DND-41 (cell line): ENCODE measurements around the gene DPP6.

Experiments
- ATAC-seq: fragments of 200-7000 bp; cut with Tn5 transposase; 3 replicates; pipeline ENCODE4 v1.9.1; 2021; ENCODE audit warnings: low read depth; ENCODE audit not compliant: insufficient read depth
- DNase-seq: peaks from one replicate; pipeline ENCODE4 v3.0.0-alpha.2; 2020
- H2AFZ ChIP-seq: 2 replicates; pipeline ENCODE4 v1.6.0; 2012; ENCODE audit warnings: low read depth, low read length
- H3K27ac ChIP-seq: 2 replicates; pipeline ENCODE4 v1.5.1; 2012; ENCODE audit warnings: low read length, inconsistent platforms
- H3K27me3 ChIP-seq: fragments of 200-600 bp; sonication (generic); 2 replicates; pipeline ENCODE4 v1.6.0; 2012; ENCODE audit warnings: low read length, mild to moderate bottlenecking, inconsistent platforms; ENCODE audit not compliant: insufficient read depth, poor library complexity
- H3K36me3 ChIP-seq: 2 replicates; pipeline ENCODE4 v1.5.1; 2012; ENCODE audit warnings: low read length, inconsistent platforms; ENCODE audit not compliant: insufficient read depth
- H3K4me1 ChIP-seq: 2 replicates; pipeline ENCODE4 v1.5.1; 2012; ENCODE audit warnings: mild to moderate bottlenecking, low read length; ENCODE audit not compliant: insufficient read depth
- H3K4me2 ChIP-seq: 2 replicates; pipeline ENCODE4 v1.6.0; 2012; ENCODE audit warnings: mild to moderate bottlenecking, moderate library complexity, low read length, inconsistent platforms; ENCODE audit not compliant: insufficient read depth
- H3K4me3 ChIP-seq, 2 experiments: fragments of 200-600 bp in 1 of 2; shearing (Covaris generic) in 1 of 2; 2 replicates each; pipeline ENCODE4 v1.5.1; 2012 to 2016; ENCODE audit warnings: inconsistent platforms in 2 of 2, low read length in 2 of 2, mild to moderate bottlenecking in 2 of 2, low read depth in 1 of 2, moderate library complexity in 1 of 2
- H3K79me2 ChIP-seq: 2 replicates; pipeline ENCODE4 v1.6.0; 2012; ENCODE audit warnings: low read length, inconsistent platforms; ENCODE audit not compliant: insufficient read depth
- H3K9ac ChIP-seq: 2 replicates; pipeline ENCODE4 v1.6.0; 2012; ENCODE audit warnings: low read depth, mild to moderate bottlenecking, inconsistent platforms, low read length, moderate library complexity
- H3K9me3 ChIP-seq: 2 replicates; pipeline ENCODE4 v1.5.1; 2012; ENCODE audit warnings: low read length, moderate library complexity, mild to moderate bottlenecking, inconsistent platforms; ENCODE audit not compliant: insufficient read depth, severe bottlenecking
- H4K20me1 ChIP-seq: 2 replicates; pipeline ENCODE4 v1.6.0; 2012; ENCODE audit warnings: low read length; ENCODE audit not compliant: insufficient read depth
- EZH2 ChIP-seq: IDR thresholded peaks from 3 replicates; pipeline ENCODE4 v1.6.1; 2012; ENCODE audit warnings: borderline replicate concordance, low read depth, mild to moderate bottlenecking, moderate library complexity, low read length, inconsistent platforms; ENCODE audit not compliant: severe bottlenecking
- TF ChIP-seq, protein P1 (sequence below): IDR thresholded peaks from 2 replicates; pipeline ENCODE4 v1.5.1; 2012; ENCODE audit warnings: borderline replicate concordance, low read length, moderate library complexity, mild to moderate bottlenecking; ENCODE audit not compliant: poor library complexity, severe bottlenecking; ENCODE audit errors: extremely low read depth

DPP6 gene

DNA sequence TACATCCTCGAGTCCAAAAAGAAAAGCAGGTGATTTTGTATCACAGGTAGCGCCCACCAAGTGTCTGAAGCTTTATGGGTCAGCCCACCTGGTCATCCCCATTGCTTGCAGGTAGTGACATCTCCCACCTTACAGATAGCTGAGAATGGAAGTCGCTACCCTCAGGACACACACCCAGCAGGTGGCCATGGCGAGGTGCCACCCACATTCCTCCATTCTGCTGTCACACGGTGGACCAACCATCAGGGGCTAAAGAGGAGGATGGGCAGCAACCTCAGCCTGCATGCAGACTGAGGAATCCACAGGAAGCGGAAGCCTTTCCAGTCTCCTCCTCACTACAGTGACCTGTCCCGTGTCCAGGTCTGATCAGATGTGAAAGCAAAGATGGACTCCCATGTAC is 787.9 kb downstream of the DPP6 start:
- Histone ChIP-seq H3K79me2 (no peaks in the 10 kb centered on the region), H3K4me3 (no peak overlapping the region), H3K4me2 (no peak overlapping the region), H3K27me3 (peaks cover 9% of the 10 kb centered on the region), H3K27ac (no peak overlapping the region), H2AFZ (no peak overlapping the region), H3K36me3 (no peaks in the 10 kb centered on the region), H4K20me1 (no peaks in the 10 kb centered on the region), H3K9ac (no peak overlapping the region), H3K9me3 (no peaks in the 10 kb centered on the region), H3K4me1 (no peaks in the 10 kb centered on the region)
- TF ChIP-seq, protein P1, sequence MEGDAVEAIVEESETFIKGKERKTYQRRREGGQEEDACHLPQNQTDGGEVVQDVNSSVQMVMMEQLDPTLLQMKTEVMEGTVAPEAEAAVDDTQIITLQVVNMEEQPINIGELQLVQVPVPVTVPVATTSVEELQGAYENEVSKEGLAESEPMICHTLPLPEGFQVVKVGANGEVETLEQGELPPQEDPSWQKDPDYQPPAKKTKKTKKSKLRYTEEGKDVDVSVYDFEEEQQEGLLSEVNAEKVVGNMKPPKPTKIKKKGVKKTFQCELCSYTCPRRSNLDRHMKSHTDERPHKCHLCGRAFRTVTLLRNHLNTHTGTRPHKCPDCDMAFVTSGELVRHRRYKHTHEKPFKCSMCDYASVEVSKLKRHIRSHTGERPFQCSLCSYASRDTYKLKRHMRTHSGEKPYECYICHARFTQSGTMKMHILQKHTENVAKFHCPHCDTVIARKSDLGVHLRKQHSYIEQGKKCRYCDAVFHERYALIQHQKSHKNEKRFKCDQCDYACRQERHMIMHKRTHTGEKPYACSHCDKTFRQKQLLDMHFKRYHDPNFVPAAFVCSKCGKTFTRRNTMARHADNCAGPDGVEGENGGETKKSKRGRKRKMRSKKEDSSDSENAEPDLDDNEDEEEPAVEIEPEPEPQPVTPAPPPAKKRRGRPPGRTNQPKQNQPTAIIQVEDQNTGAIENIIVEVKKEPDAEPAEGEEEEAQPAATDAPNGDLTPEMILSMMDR = no peak
- TF ChIP-seq EZH2 = no peak
- ATAC-seq (no peak), DNase-seq (no peak)

GRCh38 chr7:154841731-154842331 is 789.6 kb downstream of the DPP6 start:
- ATAC-seq = no peak
- DNase-seq = no peak

GRCh38 chr7:154842591-154842990 is 790.4 kb downstream of the DPP6 start:
- no peak overlapping the region for H3K27ac ChIP-seq
- no peak overlapping the region for H3K4me3 ChIP-seq
- no peak overlapping the region for H3K9ac ChIP-seq
- no peaks in the 10 kb centered on the region for H3K9me3 ChIP-seq
- H3K36me3 ChIP-seq = no peaks in the 10 kb centered on the region
- TF ChIP-seq EZH2 = no peak
- TF ChIP-seq, protein P1 = no peak
- H2AFZ ChIP-seq = no peak overlapping the region
- H4K20me1 ChIP-seq = no peaks in the 10 kb centered on the region
- peaks cover 9% of the 10 kb centered on the region for H3K27me3 ChIP-seq
- DNase-seq (no peak), ATAC-seq (no peak)
- H3K4me2 ChIP-seq = no peak overlapping the region
- H3K79me2 ChIP-seq = no peaks in the 10 kb centered on the region
- H3K4me1 ChIP-seq = no peaks in the 10 kb centered on the region

More at GRCh38 chr7:154841731-154842331, 789.6 kb downstream of the DPP6 start:
- no peak overlapping the region for H3K4me2 ChIP-seq
- TF ChIP-seq, protein P1 = no peak
- TF ChIP-seq EZH2 = no peak
- H4K20me1 ChIP-seq = no peaks in the 10 kb centered on the region
- H3K27me3 ChIP-seq = peaks cover 9% of the 10 kb centered on the region
- no peaks in the 10 kb centered on the region for H3K36me3 ChIP-seq
- no peaks in the 10 kb centered on the region for H3K79me2 ChIP-seq
- no peaks in the 10 kb centered on the region for H3K9me3 ChIP-seq
- H3K9ac ChIP-seq = no peak overlapping the region
- no peak overlapping the region for H2AFZ ChIP-seq
- H3K27ac ChIP-seq = no peak overlapping the region
- H3K4me1 ChIP-seq = no peaks in the 10 kb centered on the region
- no peak overlapping the region for H3K4me3 ChIP-seq
